ENCODE data around the gene UPP2.

The UPP2 gene

DNA sequence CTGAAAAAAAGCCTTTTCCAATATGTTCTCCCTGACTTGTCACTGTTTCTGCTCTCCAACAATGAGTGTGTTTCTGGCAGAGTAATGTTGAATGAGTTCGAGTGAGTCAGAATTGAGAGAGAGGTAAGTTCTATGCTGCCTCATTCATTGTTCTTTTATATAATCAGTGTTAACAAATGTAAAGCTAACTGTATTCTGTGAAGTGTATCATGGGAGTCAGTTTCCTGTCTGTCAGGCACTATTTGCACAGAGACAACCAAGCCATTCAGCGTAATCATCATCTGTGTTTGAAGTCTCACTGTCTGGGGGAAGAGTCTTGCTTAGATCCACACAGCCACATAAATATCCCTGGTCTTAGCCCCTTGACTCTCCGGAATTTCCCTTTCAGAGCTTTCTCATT lies 22.0 kb upstream of the UPP2 start:
- Histone ChIP-seq H3K79me2 (ENCODE audit: insufficient read depth, low read length) (no peaks in the 10 kb centered on the region), H4K20me1 (ENCODE audit: low read depth, low read length) (no peaks in the 10 kb centered on the region), H3F3A (ENCODE audit: insufficient read depth) (no peaks in the 10 kb centered on the region), H3K9me2 (replicated peaks; ENCODE audit: insufficient read depth, low read length) (no peaks in the 10 kb centered on the region), H3K4me2 (ENCODE audit: low read depth, low read length, poor library complexity, severe bottlenecking) (no peak overlapping the region), H2AFZ (ENCODE audit: low read depth, low read length, severe bottlenecking) (no peak overlapping the region), H3K27me3 (ENCODE audit: low read length) (no peaks in the 10 kb centered on the region), H3K9me3 (ENCODE audit: insufficient read depth, low read length) (no peaks in the 10 kb centered on the region), H3K27ac (ENCODE audit: low read depth, low read length) (no peak overlapping the region), H3K36me3 (ENCODE audit: low read length) (no peaks in the 10 kb centered on the region), H3K4me3 (ENCODE audit: insufficient read depth, low read length, poor library complexity, severe bottlenecking) (no peak overlapping the region), H3K9ac (ENCODE audit: low read length) (no peak overlapping the region)
- TF ChIP-seq, protein P1, sequence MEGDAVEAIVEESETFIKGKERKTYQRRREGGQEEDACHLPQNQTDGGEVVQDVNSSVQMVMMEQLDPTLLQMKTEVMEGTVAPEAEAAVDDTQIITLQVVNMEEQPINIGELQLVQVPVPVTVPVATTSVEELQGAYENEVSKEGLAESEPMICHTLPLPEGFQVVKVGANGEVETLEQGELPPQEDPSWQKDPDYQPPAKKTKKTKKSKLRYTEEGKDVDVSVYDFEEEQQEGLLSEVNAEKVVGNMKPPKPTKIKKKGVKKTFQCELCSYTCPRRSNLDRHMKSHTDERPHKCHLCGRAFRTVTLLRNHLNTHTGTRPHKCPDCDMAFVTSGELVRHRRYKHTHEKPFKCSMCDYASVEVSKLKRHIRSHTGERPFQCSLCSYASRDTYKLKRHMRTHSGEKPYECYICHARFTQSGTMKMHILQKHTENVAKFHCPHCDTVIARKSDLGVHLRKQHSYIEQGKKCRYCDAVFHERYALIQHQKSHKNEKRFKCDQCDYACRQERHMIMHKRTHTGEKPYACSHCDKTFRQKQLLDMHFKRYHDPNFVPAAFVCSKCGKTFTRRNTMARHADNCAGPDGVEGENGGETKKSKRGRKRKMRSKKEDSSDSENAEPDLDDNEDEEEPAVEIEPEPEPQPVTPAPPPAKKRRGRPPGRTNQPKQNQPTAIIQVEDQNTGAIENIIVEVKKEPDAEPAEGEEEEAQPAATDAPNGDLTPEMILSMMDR (IDR thresholded peaks at IDR 0.05; ENCODE audit: insufficient read depth, low read length, poor library complexity, severe bottlenecking) = no peak
- no peak for TF ChIP-seq EZH2phosphoT487 (conservative IDR thresholded peaks at IDR 0.05; ENCODE audit: low read length)

DNA sequence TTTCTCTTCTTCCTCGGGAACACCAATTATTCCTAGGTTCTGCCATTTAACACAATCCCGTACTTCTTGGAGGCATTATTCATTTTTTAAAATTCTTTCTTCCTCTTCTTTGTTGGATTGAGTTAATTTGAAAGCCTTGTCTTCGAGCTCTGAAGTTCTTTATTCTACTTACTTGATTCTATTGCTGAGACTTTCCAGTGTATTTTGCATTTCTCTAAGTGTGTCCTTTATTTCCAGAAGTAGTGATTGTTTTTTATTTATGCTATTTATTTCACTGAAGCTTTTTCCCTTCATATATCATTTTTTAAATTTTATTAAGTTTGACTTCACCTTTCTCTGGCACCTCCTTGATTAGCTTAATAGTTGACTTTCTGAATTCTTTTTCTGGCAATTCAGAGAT lies 13.6 kb upstream of the UPP2 start:
- Histone ChIP-seq H3K9me2 (replicated peaks; ENCODE audit: insufficient read depth, low read length) (no peaks in the 10 kb centered on the region), H3K36me3 (ENCODE audit: low read length) (no peaks in the 10 kb centered on the region), H3K4me3 (ENCODE audit: insufficient read depth, low read length, poor library complexity, severe bottlenecking) (no peak overlapping the region), H3K27me3 (ENCODE audit: low read length) (no peaks in the 10 kb centered on the region), H3K27ac (ENCODE audit: low read depth, low read length) (no peak overlapping the region), H3K4me2 (ENCODE audit: low read depth, low read length, poor library complexity, severe bottlenecking) (no peak overlapping the region), H2AFZ (ENCODE audit: low read depth, low read length, severe bottlenecking) (no peak overlapping the region), H3K9ac (ENCODE audit: low read length) (no peak overlapping the region), H4K20me1 (ENCODE audit: low read depth, low read length) (no peaks in the 10 kb centered on the region), H3K9me3 (ENCODE audit: insufficient read depth, low read length) (no peaks in the 10 kb centered on the region), H3F3A (ENCODE audit: insufficient read depth) (no peaks in the 10 kb centered on the region), H3K79me2 (ENCODE audit: insufficient read depth, low read length) (no peaks in the 10 kb centered on the region)
- TF ChIP-seq, protein P1 (IDR thresholded peaks at IDR 0.05; ENCODE audit: insufficient read depth, low read length, poor library complexity, severe bottlenecking) = no peak
- no peak for TF ChIP-seq EZH2phosphoT487 (conservative IDR thresholded peaks at IDR 0.05; ENCODE audit: low read length)

DNA sequence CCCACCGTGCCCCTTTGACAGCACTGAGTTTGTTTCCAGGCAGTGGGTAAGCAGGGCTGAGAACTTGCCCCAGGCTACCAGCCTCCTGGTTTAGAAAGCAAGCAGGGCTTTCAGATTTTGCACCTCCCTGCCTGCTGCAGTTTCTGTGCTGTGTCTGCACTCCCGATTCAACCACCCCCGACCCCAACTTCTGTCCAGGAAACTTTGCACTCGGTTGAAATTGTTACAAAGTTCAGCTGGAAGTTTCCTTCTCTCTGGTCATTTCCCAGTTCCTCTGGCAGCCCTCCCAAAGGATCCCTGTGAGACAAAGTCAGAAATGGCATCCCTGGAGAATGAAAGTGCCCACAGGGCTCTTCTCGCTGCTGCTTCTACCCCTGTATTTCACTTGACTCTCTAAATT lies 12.4 kb upstream of the UPP2 start:
- Histone ChIP-seq H3K4me2 (ENCODE audit: low read depth, low read length, poor library complexity, severe bottlenecking) (no peak overlapping the region), H3F3A (ENCODE audit: insufficient read depth) (no peaks in the 10 kb centered on the region), H3K27ac (ENCODE audit: low read depth, low read length) (no peak overlapping the region), H3K9ac (ENCODE audit: low read length) (no peak overlapping the region), H4K20me1 (ENCODE audit: low read depth, low read length) (no peaks in the 10 kb centered on the region), H2AFZ (ENCODE audit: low read depth, low read length, severe bottlenecking) (no peak overlapping the region), H3K9me2 (replicated peaks; ENCODE audit: insufficient read depth, low read length) (no peaks in the 10 kb centered on the region), H3K79me2 (ENCODE audit: insufficient read depth, low read length) (no peaks in the 10 kb centered on the region), H3K9me3 (ENCODE audit: insufficient read depth, low read length) (no peaks in the 10 kb centered on the region), H3K36me3 (ENCODE audit: low read length) (no peaks in the 10 kb centered on the region), H3K4me3 (ENCODE audit: insufficient read depth, low read length, poor library complexity, severe bottlenecking) (no peak overlapping the region), H3K27me3 (ENCODE audit: low read length) (no peaks in the 10 kb centered on the region)
- TF ChIP-seq, protein P1 (IDR thresholded peaks at IDR 0.05; ENCODE audit: insufficient read depth, low read length, poor library complexity, severe bottlenecking) = no peak
- TF ChIP-seq EZH2phosphoT487 (conservative IDR thresholded peaks at IDR 0.05; ENCODE audit: low read length) = no peak
